ENCODE data around the gene TBC1D5.
A peak's percentile ranks its signal among the peaks of the same experiment; 100 is the strongest.

Gene TBC1D5

GRCh38 chr3:17579289-17580031, 163.0 kb downstream of the TBC1D5 start:
- Histone ChIP-seq H3K27me3 (no peaks in the 10 kb centered on the region), H3K4me2 (peak overlapping the region in 8 of 11 experiments; percentile 10 to 37 (median 27); a peak in 10 of 22 replicates), H3K4me1 (peaks cover 6 to 22% (median 17%) of the 10 kb centered on the region in 10 experiments), H4K20me1 (peaks cover 0 to 14% (median 0%) of the 10 kb centered on the region in 11 experiments; a peak in 5 of 22 replicates), H3K9me3 (replicated peaks in 1 of 11) (no peaks in the 10 kb centered on the region; a peak in 1 of 22 replicates), H3K27ac (no peak overlapping the region), H3K4me3 (no peak overlapping the region), H3K36me3 (peaks cover 0 to 9% (median 0%) of the 10 kb centered on the region in 11 experiments; a peak in 6 of 22 replicates), H3K9ac (no peak overlapping the region)
- TF ChIP-seq Cebpa-rat (IDR thresholded peaks at IDR 0.05): no peak

- H3K9me3 ChIP-seq (replicated peaks in 1 of 11): no peaks in the 10 kb centered on the region
- TF ChIP-seq Cebpa-rat (IDR thresholded peaks at IDR 0.05): no peak
- H3K4me3 ChIP-seq: no peak overlapping the region
- H3K4me1 ChIP-seq: peaks cover 6 to 33% (median 18%) of the 10 kb centered on the region in 10 experiments
- no peaks in the 10 kb centered on the region for H3K27me3 ChIP-seq
- peaks cover 0 to 15% (median 0%) of the 10 kb centered on the region in 11 experiments; a peak in 5 of 22 replicates for H4K20me1 ChIP-seq
- no peak overlapping the region for H3K27ac ChIP-seq
- H3K36me3 ChIP-seq: peaks cover 0 to 3% (median 0%) of the 10 kb centered on the region in 11 experiments; a peak in 1 of 22 replicates
- no peak overlapping the region for H3K9ac ChIP-seq
- H3K4me2 ChIP-seq: no peak overlapping the region
These were observed 164.5 kb downstream of the TBC1D5 start for GRCh38 chr3:17577796-17578520.

- Histone ChIP-seq H3K36me3 (peaks cover 0 to 3% (median 0%) of the 10 kb centered on the region in 11 experiments; a peak in 1 of 22 replicates), H3K9ac (no peak overlapping the region), H3K4me1 (peaks cover 0 to 13% (median 0%) of the 10 kb centered on the region in 10 experiments; a peak in 6 of 20 replicates), H3K4me2 (peak overlapping the region in 3 of 11 experiments; percentile 16 to 34 (median 27); a peak in 5 of 22 replicates), H3K4me3 (no peak overlapping the region), H3K27ac (no peak overlapping the region), H3K27me3 (no peaks in the 10 kb centered on the region), H3K9me3 (replicated peaks in 1 of 11) (no peaks in the 10 kb centered on the region), H4K20me1 (peaks cover 0 to 8% (median 0%) of the 10 kb centered on the region in 11 experiments; a peak in 2 of 22 replicates)
- no peak for TF ChIP-seq Cebpa-rat (IDR thresholded peaks at IDR 0.05)
These were observed 169.0 kb downstream of the TBC1D5 start for GRCh38 chr3:17573396-17573795.

- H4K20me1 ChIP-seq: peaks cover 0 to 8% (median 0%) of the 10 kb centered on the region in 11 experiments; a peak in 2 of 22 replicates
- no peak overlapping the region for H3K4me3 ChIP-seq
- H3K4me1 ChIP-seq: peaks cover 0 to 13% (median 0%) of the 10 kb centered on the region in 10 experiments; a peak in 6 of 20 replicates
- H3K27ac ChIP-seq: no peak overlapping the region
- H3K9ac ChIP-seq: no peak overlapping the region
- no peaks in the 10 kb centered on the region for H3K27me3 ChIP-seq
- no peak for TF ChIP-seq Cebpa-rat (IDR thresholded peaks at IDR 0.05)
- H3K9me3 ChIP-seq (replicated peaks in 1 of 11): no peaks in the 10 kb centered on the region
- no peak overlapping the region for H3K4me2 ChIP-seq
- peaks cover 0 to 3% (median 0%) of the 10 kb centered on the region in 11 experiments; a peak in 1 of 22 replicates for H3K36me3 ChIP-seq
These were observed 170.7 kb downstream of the TBC1D5 start for GRCh38 chr3:17571686-17572085.

GRCh38 chr3:17562845-17563244, 179.6 kb downstream of the TBC1D5 start:
- no peak overlapping the region for H3K4me2 ChIP-seq
- 0 out of 22 replicates have a peak, but pooled peaks cover 0 to 5% (median 0%) of the 10 kb centered on the region in 11 experiments for H4K20me1 ChIP-seq
- peaks cover 0 to 17% (median 0%) of the 10 kb centered on the region in 11 experiments; a peak in 3 of 22 replicates for H3K36me3 ChIP-seq
- H3K4me1 ChIP-seq: no peaks in the 10 kb centered on the region
- no peak overlapping the region for H3K9ac ChIP-seq
- no peaks in the 10 kb centered on the region for H3K27me3 ChIP-seq
- H3K27ac ChIP-seq: no peak overlapping the region
- no peaks in the 10 kb centered on the region for H3K9me3 ChIP-seq (replicated peaks in 1 of 11)
- no peak for TF ChIP-seq Cebpa-rat (IDR thresholded peaks at IDR 0.05)
- H3K4me3 ChIP-seq: no peak overlapping the region

GRCh38 chr3:17558565-17558964, 183.9 kb downstream of the TBC1D5 start:
- Histone ChIP-seq H3K27ac (no peak overlapping the region), H3K4me3 (no peak overlapping the region), H3K9ac (no peak overlapping the region), H4K20me1 (no peaks in the 10 kb centered on the region), H3K4me2 (no peak overlapping the region), H3K9me3 (replicated peaks in 1 of 11) (no peaks in the 10 kb centered on the region; a peak in 1 of 22 replicates), H3K27me3 (no peaks in the 10 kb centered on the region), H3K4me1 (no peaks in the 10 kb centered on the region), H3K36me3 (peaks cover 0 to 26% (median 0%) of the 10 kb centered on the region in 11 experiments; a peak in 4 of 22 replicates)
- TF ChIP-seq Cebpa-rat (IDR thresholded peaks at IDR 0.05): no peak

- Histone ChIP-seq H3K9me3 (replicated peaks in 1 of 11) (no peaks in the 10 kb centered on the region; a peak in 1 of 22 replicates), H3K9ac (no peak overlapping the region), H3K4me2 (no peak overlapping the region), H3K27me3 (no peaks in the 10 kb centered on the region), H3K4me3 (no peak overlapping the region), H3K36me3 (peaks cover 0 to 26% (median 0%) of the 10 kb centered on the region in 11 experiments; a peak in 4 of 22 replicates), H4K20me1 (peaks cover 0 to 3% (median 0%) of the 10 kb centered on the region in 11 experiments; a peak in 1 of 22 replicates), H3K27ac (no peak overlapping the region), H3K4me1 (no peaks in the 10 kb centered on the region)
- TF ChIP-seq Cebpa-rat (IDR thresholded peaks at IDR 0.05): no peak
These were observed 184.5 kb downstream of the TBC1D5 start for GRCh38 chr3:17557749-17558463.

GRCh38 chr3:17555525-17555924, 186.9 kb downstream of the TBC1D5 start:
- Histone ChIP-seq H3K27ac (no peak overlapping the region), H3K4me1 (no peaks in the 10 kb centered on the region), H3K4me2 (no peak overlapping the region), H3K4me3 (no peak overlapping the region), H3K9ac (no peak overlapping the region), H3K36me3 (peaks cover 0 to 25% (median 0%) of the 10 kb centered on the region in 11 experiments; a peak in 3 of 22 replicates), H3K27me3 (no peaks in the 10 kb centered on the region), H3K9me3 (replicated peaks in 1 of 11) (no peaks in the 10 kb centered on the region; a peak in 1 of 22 replicates), H4K20me1 (peaks cover 0 to 5% (median 0%) of the 10 kb centered on the region in 11 experiments; a peak in 1 of 22 replicates)
- TF ChIP-seq Cebpa-rat (IDR thresholded peaks at IDR 0.05): no peak

Measured in BLaER1 treated with 17β-estradiol and CSF1 and Interleukin-3, amounts not matched to agents 10 nM and 100 nM (cell line).